NOMO-1 treated with DMSO at 0.1 percent for 48 hours (cell line): ENCODE results near the gene FBXW5.

ENCODE experiments used
- DNase-seq: peaks from one replicate; lab custom pipeline; 2025; ENCODE audit not compliant: unreplicated experiment; lab: John Stamatoyannopoulos, UW

FBXW5 gene

GRCh38 chr9:136913701-136914438, 30.7 kb downstream of the FBXW5 start:
- no peak for DNase-seq

- DNase-seq = no peak
These were observed 33.7 kb downstream of the FBXW5 start for GRCh38 chr9:136910901-136911245.

DNA sequence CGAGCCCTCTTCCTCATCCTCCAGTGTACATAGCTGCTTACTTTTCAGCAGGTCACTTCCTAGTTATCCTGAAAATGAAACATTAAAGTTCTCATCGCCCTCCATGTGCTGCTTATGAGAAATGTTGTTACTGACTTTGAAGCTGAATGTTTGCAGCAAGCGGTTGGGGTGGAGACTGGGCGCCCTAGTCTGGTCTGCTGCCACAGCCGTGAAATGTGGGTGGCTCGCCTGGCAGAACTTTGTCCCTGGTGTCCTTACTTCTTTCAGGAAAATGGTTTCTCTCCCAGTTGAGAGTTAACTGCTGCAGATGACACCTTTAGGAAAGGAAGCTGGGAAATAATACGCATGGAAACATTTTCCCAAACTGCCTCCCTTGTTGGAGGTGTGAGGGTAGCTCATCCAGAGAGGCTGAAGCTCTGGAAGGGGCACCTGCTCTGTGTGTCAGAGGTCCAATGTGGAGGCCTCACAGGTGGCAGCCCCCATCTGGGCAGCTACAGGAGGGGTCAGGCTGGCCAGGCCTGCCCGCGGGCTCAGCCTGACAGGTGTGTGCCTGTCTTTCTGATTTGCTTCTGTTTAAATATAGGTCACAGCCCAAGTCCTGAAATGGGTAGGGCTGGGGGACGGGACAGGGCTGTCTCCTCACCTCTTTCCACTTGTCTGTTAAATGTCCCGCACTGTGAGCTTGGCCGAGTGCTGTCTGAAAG, 34.2 kb downstream of the FBXW5 start:
- no peak for DNase-seq

GRCh38 chr9:136907011-136907914, 37.3 kb downstream of the FBXW5 start:
- DNase-seq = no peak

- no peak for DNase-seq
These were observed 38.3 kb downstream of the FBXW5 start for GRCh38 chr9:136906266-136906665.

GRCh38 chr9:136903041-136903554, 41.4 kb downstream of the FBXW5 start:
- no peak for DNase-seq

GRCh38 chr9:136902259-136902821, 42.2 kb downstream of the FBXW5 start:
- no peak for DNase-seq

GRCh38 chr9:136901516-136902258, 42.9 kb downstream of the FBXW5 start:
- no peak for DNase-seq

DNA sequence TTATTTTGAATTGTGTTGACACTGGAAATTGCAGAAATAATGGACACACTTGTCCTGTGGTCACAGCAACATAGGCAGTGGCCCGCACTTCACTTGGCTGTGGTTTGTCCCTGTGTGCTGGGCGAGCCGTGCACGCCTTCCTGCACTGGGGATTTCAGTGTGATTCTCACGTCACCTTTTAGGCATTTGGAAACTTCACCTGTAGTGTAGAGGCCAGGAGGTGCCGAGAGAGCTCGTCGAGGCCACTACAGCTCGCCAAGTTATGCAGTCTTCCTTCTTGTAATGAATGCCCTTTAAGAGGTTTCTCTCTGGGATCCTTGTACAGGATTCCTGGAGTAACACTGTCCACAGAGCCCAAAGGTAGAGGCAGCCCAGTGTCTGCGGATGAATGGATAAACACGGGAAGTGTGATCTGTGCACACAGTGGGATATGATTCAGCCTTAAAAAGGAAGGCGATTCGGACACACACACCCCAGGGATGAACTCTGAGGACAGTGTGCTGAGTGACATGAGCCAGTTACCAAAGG, 43.5 kb downstream of the FBXW5 start:
- no peak for DNase-seq

- no peak for DNase-seq
These were observed 44.0 kb downstream of the FBXW5 start for GRCh38 chr9:136900556-136900955.

DNA sequence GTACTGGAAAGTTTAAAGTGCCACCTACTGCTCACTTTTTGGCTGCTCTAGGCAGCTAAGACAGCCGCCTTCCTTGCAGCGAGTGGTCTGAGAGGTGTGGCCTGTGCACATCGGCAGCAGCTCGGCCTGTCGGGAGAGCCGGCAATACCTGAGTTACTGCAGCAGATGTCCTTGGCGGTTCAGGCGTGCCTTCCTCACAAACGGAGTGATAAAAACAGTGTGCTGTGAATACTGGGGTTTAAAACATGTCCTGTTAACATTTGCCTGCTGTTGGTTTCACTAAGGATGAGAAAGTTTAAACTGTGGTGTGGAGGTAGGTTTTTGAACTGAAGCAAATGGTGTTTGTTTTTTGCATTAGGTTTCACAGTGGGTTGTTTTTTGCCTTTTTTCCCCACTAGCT, 45.3 kb downstream of the FBXW5 start:
- no peak for DNase-seq

DNA sequence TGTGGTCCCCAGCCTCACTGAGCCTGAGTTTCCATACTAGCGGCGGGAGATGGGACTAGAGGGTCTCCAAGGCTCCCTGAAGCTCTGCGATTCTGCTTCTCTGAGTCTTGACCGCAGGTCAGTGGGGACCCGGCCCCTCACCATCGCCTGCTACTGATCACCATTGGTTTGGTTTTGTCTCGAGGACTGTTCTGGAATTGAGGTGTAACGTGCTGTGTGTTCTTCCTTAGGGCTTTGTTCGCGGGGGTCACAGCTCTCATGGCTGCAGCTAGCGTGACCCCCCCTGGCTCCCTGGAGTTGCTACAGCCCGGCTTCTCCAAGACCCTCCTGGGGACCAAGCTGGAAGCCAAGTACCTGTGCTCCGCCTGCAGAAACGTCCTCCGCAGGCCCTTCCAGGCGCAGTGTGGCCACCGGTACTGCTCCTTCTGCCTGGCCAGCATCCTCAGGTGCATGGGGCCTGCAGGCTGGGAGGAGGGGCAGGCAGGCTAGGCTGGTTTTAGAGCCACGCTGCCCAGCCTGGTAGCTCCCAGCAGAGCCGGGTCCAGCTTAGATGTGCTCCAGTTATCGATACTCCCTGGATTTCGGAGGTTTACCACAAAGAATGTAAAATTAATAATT, 45.9 kb downstream of the FBXW5 start:
- no peak for DNase-seq

DNA sequence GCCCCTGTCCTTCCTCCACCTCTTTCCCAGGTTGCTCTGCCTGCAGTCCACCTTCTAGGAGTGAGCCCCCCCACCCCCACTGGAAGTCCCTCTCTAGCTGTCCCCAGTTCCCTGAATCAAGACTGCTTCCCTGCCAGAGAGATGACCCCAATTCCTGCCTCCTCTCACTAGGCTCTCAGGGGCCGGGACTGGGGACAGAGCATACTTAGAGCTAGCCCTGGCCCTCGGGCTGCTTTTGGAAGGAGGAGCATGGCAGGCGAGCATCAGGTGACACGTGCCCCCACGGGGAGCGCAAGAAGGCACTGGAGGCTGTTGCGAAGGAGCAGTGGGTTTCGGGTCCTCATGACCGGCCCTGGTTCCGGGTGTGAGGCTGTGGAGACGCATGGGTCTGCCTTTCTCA, 48.5 kb downstream of the FBXW5 start:
- DNase-seq = no peak

DNA sequence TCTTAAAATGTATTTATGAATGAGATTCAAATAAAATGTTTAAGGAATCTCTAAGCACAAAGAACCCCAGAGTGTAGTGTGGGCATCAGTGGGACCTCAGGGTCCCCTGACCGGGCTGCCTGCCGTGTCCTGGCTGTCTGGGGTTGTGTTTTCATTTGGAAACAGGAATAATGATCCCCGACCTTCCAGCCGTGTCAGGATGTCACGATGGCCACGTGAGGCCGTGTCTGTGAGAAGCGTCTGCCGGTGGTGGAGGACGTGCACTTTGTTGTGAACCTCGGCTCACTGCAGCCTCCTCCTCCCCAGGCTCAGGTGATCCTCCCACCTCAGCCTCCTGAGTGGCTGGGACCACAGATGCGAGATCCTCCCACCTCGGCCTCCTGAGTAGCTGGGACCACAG, 53.9 kb downstream of the FBXW5 start:
- no peak for DNase-seq
